Activated T-cell treated with anti-CD3 and anti-CD28 coated beads for 1 hour (primary cell): ENCODE measurements around the gene CAMKMT.

Experiments
- DNase-seq: peaks from one replicate; pipeline ENCODE4 v3.0.0-alpha.2; 2020; ENCODE audit warnings: low read depth

The CAMKMT gene

DNA sequence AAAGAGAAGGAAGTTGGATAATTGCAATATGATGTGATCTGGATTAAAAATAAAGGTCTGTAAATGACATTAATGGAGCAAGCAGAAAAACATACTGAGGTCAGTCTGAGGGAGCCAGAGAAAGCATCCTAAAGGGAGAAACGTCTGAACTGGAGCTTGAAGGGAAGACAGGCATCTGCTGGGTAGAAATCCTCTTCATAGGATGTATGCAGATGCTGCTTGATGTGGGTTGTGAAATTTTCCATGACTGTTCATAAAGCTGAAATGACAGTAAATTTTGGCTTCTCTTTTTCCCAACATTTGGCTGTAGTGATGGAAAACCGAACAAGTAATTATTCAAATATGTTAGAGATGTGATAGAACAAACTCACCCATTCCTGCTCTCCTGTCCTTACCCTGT, 287.6 kb downstream of the CAMKMT start:
- no peak for DNase-seq

DNA sequence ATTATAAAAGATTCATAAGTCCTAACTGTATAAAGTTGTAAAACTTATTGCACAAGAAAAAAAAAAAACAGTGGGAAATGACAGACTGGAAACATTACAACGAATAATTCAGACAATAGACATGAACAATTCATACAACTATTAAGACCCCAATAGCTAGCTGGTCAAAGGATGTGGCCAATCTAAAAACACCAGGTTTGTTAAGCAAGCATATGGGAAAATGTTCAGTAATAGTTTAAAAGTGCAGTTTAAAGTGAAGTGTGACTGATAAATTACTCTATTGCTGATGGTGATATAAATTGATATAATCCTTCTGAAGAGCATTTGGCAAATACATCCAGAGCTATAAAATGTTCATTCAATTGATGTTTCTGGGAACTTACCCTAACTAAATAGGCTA, 289.0 kb downstream of the CAMKMT start:
- DNase-seq = no peak

DNA sequence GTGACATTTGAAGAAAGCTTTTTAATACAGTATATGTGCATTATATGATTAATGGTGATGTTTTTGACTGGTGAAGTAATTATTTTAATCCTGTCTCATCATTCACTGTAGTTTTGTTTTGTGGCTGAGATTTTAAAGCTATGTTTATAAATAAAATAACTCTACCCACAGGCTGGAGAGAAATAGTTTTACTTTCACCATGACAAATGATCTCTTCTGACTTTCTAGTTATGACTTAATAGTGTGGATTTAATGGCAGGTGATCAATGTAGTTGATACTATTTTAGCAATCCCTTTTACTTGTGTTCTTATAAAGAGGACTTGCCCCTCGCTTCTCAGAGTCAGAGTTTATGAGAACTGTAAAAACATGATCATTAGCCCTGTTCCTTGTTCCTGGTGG, 290.2 kb downstream of the CAMKMT start:
- no peak for DNase-seq

- no peak for DNase-seq
Measured at GRCh38 chr2:44652701-44653100, 291.0 kb downstream of the CAMKMT start.

- DNase-seq = no peak
Measured at GRCh38 chr2:44655401-44655864, 293.7 kb downstream of the CAMKMT start.

DNA sequence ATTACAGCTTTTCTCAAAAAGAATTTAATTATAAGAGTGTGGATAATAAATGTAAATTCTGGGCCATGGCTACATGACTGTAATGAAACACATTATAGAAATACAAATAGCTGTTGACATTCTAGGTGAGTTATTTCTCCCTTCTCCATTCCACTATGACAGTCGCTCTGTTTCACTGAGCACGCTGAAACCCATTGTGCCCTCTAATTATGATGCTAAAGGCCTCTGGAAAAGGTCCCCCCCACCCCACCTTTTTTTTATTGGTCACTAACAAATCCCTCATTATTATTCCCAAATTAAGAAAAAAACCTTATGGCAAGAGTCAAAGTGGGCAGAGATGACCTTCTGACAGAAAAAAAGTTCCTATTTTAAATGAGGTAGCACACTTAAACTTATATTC, 294.7 kb downstream of the CAMKMT start:
- DNase-seq = no peak

- no peak for DNase-seq
Measured at GRCh38 chr2:44663471-44664073, 301.8 kb downstream of the CAMKMT start.

- no peak for DNase-seq
Measured at GRCh38 chr2:44668336-44668735, 306.6 kb downstream of the CAMKMT start.

- DNase-seq = no peak
Measured at GRCh38 chr2:44671276-44671675, 309.5 kb downstream of the CAMKMT start.

DNA sequence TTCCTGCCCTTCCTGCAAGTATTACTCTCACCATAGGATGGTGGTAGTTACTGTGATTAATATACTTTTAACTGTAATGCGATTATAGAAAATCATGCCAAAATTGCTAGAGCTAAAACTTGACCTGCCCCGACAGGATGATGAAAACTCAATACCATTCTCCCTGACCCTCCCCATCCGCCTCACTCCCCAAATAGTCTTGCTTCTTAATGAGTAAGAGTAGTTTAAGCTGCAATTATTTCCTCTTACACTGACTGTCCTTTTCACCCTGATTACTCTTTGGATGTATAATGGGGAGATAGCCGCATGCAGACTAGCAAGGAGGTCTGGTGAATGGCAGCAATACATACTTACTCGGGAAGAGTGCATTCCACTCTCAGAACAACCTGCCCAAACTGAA, 310.2 kb downstream of the CAMKMT start:
- DNase-seq = no peak

- no peak for DNase-seq
Measured at GRCh38 chr2:44672431-44672830, 310.7 kb downstream of the CAMKMT start.

DNA sequence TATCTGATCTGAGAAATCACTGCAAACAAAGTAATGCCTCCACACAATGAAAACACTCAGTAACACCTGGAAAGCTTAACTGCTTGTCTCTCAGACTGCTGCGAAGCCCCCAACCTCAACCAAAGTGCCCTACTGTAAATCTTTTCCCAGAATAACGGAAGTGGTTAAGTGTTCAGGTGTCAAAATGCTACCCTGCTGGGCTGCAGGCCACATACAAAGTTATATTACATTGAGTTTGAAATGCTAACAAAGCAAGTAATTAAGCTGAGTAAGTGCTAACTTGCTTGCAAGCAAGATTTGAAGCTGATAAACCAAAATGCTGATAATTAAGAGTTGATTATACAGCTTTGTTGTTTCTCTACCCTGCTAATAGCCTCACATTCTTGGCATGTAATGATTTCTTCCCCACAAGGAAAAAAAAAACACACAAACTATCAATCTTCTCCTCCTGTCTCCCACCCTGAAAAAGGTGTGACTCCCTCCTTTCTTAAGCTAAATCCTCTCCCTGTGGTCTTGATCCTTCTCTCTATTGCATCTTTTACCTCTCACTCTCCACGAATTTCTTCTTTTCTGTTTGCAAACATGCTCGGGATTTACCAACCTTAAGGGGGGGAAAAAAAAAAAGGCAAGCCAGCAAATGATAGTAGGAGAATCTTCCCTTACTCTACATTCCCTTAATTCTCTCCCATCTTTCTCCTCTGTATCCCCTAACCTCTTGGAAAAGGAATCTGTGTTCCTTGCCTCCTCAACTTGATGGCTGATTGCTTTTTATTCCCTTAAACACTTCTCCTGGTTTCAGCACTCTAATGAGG, 312.9 kb downstream of the CAMKMT start:
- DNase-seq = no peak

DNA sequence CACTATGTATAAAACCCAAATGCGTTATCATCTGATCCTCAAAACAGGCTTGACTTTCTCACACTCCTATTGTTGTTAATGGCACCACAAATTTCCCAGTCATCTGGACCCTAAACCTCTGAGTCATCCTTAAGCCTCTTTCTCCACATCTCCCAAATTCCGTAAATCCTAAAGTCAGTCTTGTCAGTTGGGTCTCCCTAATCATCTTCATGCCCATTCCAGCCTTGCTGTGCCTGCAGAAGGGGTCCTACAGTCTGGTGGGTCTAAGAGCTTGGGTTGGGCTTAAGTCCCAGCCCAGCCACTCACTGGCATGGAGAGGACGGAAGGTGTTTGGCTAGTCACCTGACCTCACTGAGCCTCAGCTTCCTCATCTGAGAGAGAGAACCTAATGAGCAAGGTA, 314.6 kb downstream of the CAMKMT start:
- no peak for DNase-seq

GRCh38 chr2:44679584-44679983, 317.8 kb downstream of the CAMKMT start:
- no peak for DNase-seq

GRCh38 chr2:44679990-44680389, 318.2 kb downstream of the CAMKMT start:
- no peak for DNase-seq

- no peak for DNase-seq
Measured at GRCh38 chr2:44680424-44680971, 318.8 kb downstream of the CAMKMT start.

GRCh38 chr2:44680983-44681531, 319.3 kb downstream of the CAMKMT start:
- no peak for DNase-seq

DNA sequence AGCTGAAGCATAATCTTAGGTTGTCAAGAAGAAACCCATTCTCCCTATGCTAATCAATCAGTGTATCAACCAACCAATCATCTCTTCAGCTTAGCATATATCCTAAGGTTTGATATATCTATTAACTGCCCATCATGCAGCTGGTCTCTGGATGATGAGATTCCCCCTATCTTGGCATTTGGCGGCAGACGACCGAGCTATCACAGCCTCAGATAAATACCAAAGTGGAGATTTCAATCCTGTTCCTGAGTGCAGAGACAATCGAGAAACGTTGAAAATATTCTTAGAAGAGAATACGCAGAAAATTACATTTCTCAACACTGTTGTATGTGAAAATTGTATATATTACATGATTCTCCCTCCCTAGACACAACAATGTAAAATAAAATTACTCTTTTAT, 320.7 kb downstream of the CAMKMT start:
- DNase-seq = no peak

- no peak for DNase-seq
Measured at GRCh38 chr2:44684559-44684958, 322.8 kb downstream of the CAMKMT start.

GRCh38 chr2:44686561-44686960, 324.8 kb downstream of the CAMKMT start:
- no peak for DNase-seq

GRCh38 chr2:44687686-44688455, 326.1 kb downstream of the CAMKMT start:
- no peak for DNase-seq

DNA sequence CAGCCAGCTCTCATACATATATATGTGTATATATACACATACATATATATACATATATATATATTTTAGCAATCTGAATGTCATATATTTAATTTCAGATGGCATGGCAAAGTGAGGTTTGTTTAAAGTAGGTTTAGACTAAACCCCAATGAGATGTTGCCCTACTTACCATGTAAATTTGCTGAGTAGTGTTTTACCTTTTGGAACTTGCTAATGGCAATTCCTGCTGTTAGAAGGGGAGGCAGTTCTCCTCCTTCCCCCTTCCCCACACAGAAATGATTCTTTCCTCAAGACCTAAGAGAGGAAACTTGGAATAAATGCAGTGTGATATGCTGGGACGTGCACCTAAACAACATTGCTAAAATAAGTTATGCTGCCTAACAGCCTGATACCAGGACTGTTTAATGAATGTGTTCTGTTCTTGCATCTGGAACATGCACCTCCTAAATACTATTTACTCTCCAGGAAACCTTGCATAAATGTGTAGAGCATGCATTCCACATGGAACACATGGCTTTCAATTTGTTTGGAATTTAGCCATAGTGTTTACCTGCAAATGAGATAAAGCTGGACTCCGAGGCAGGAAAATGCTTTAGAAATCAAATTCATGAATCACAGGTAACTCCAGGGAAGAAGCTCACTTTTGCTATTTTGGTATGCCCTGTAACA, 326.8 kb downstream of the CAMKMT start:
- DNase-seq = no peak
